GM23338 (cell line): ENCODE measurements around the gene HEXD. TPM values are rescaled to one million over a fixed set of nuclear protein-coding genes. Genes with fewer than 3 reads are reported as not detected.

ENCODE experiments used
- ATAC-seq: fragments of 200-7000 bp; cut with Tn5 transposase; 3 replicates; pipeline ENCODE4 v1.9.1; 2020
- DNase-seq: peaks from one replicate; pipeline ENCODE4 v3.0.0-alpha.2; 2015; ENCODE audit warnings: low spot score
- H2AFZ ChIP-seq: fragments of 200-600 bp; sonication (generic); 2 replicates; pipeline ENCODE4 v1.8.0; 2016; ENCODE audit warnings: antibody characterized with exemption, mild to moderate bottlenecking, moderate library complexity
- H3F3A ChIP-seq: fragments of 200-600 bp; sonication (generic); replicated peaks from 2 replicates; pipeline ENCODE4 v1.8.0; 2017; ENCODE audit warnings: antibody characterized with exemption, mixed run types, low read depth
- H3K27ac ChIP-seq: fragments of 200-600 bp; sonication (generic); 2 replicates; pipeline ENCODE4 v1.6.1; 2016; ENCODE audit warnings: low read depth
- H3K27me3 ChIP-seq: fragments of 200-600 bp; sonication (generic); 2 replicates; pipeline ENCODE4 v1.8.0; 2016; ENCODE audit warnings: mild to moderate bottlenecking, mixed run types, moderate library complexity; ENCODE audit not compliant: insufficient read depth
- H3K36me3 ChIP-seq: fragments of 200-600 bp; sonication (generic); 2 replicates; pipeline ENCODE4 v1.8.0; 2016; ENCODE audit warnings: mild to moderate bottlenecking; ENCODE audit not compliant: insufficient read depth
- H3K4me1 ChIP-seq: fragments of 200-600 bp; sonication (generic); 2 replicates; pipeline ENCODE4 v1.8.0; 2016; ENCODE audit warnings: mild to moderate bottlenecking, moderate library complexity; ENCODE audit not compliant: insufficient read depth
- H3K4me2 ChIP-seq: fragments of 200-600 bp; sonication (generic); 2 replicates; pipeline ENCODE4 v1.7.1; 2017; ENCODE audit warnings: mixed run types
- H3K4me3 ChIP-seq: fragments of 200-600 bp; sonication (generic); 2 replicates; pipeline ENCODE4 v1.6.1; 2016; ENCODE audit warnings: mixed run types
- H3K79me2 ChIP-seq: fragments of 200-600 bp; sonication (generic); replicated peaks from 2 replicates; pipeline ENCODE4 v1.8.0; 2017; ENCODE audit warnings: mild to moderate bottlenecking; ENCODE audit not compliant: insufficient read depth
- H3K9me2 ChIP-seq: fragments of 200-600 bp; sonication (generic); 2 replicates; pipeline ENCODE4 v1.8.0; 2017; ENCODE audit not compliant: insufficient read depth
- H4K20me1 ChIP-seq: fragments of 200-600 bp; sonication (generic); replicated peaks from 2 replicates; pipeline ENCODE4 v1.8.0; 2017; ENCODE audit warnings: mild to moderate bottlenecking; ENCODE audit not compliant: insufficient read depth
- H3K27ac Mint-ChIP-seq: 2 replicates; pipeline ENCODE4 v1.8.0; 2020; ENCODE audit warnings: inconsistent platforms, mild to moderate bottlenecking, moderate library complexity, mixed read lengths
- H3K27me3 Mint-ChIP-seq: 3 replicates; pipeline ENCODE4 v1.8.0; 2022; ENCODE audit warnings: low read depth, mild to moderate bottlenecking, moderate library complexity, mixed read lengths, inconsistent platforms; ENCODE audit not compliant: insufficient read depth, poor library complexity
- H3K36me3 Mint-ChIP-seq: 3 replicates; pipeline ENCODE4 v1.8.0; 2021; ENCODE audit warnings: low read depth, mild to moderate bottlenecking, inconsistent platforms, moderate library complexity, mixed read lengths
- H3K4me1 Mint-ChIP-seq: 3 replicates; pipeline ENCODE4 v1.8.0; 2020; ENCODE audit warnings: mild to moderate bottlenecking, inconsistent platforms, mixed read lengths
- H3K4me3 Mint-ChIP-seq: 3 replicates; pipeline ENCODE4 v1.8.0; 2021; ENCODE audit warnings: moderate library complexity, mild to moderate bottlenecking, inconsistent platforms, mixed read lengths
- H3K9me3 Mint-ChIP-seq: 3 replicates; pipeline ENCODE4 v1.8.0; 2020; ENCODE audit warnings: moderate library complexity, mild to moderate bottlenecking, inconsistent platforms, mixed read lengths
- CREB1 ChIP-seq: fragments of 250-450 bp; sonication (Bioruptor Pico); IDR thresholded peaks from 2 replicates; pipeline ENCODE4 v1.5.0; 2020; ENCODE audit warnings: low read depth, mild to moderate bottlenecking, moderate library complexity
- ETS1 ChIP-seq: IDR thresholded peaks from 2 replicates; pipeline ENCODE4 v1.6.1; 2016; ENCODE audit warnings: antibody characterized with exemption
- EZH2phosphoT487 ChIP-seq: fragments of 200-600 bp; sonication (generic); IDR thresholded peaks from one replicate; pipeline ENCODE4 v1.8.1; 2018; ENCODE audit warnings: antibody characterized with exemption; ENCODE audit not compliant: unreplicated experiment
- JUNB ChIP-seq: IDR thresholded peaks from one replicate; pipeline ENCODE4 v1.6.1; 2016; ENCODE audit warnings: antibody characterized with exemption; ENCODE audit not compliant: unreplicated experiment
- NANOG ChIP-seq: IDR thresholded peaks from 2 replicates; pipeline ENCODE4 v1.6.1; 2016; ENCODE audit warnings: antibody characterized with exemption, borderline replicate concordance
- POLR2AphosphoS5 ChIP-seq: IDR thresholded peaks from 2 replicates; pipeline ENCODE4 v1.6.1; 2016; ENCODE audit warnings: antibody characterized with exemption, low read depth
- STAT1 ChIP-seq: IDR thresholded peaks from one replicate; pipeline ENCODE4 v1.6.1; 2016; ENCODE audit warnings: antibody characterized with exemption; ENCODE audit not compliant: unreplicated experiment
- ZNF114 ChIP-seq: fragments of 250-450 bp; sonication (Bioruptor Pico); IDR thresholded peaks from 2 replicates; pipeline ENCODE4 v1.5.0; 2020; ENCODE audit warnings: mild to moderate bottlenecking, moderate library complexity
- polyA plus RNA-seq: library from polyadenylated mRNA; unstranded; fragments of >200 nt; fragmentation: Nextera tagmentation; extraction: Ambion mirVana; gene quantifications from 2 replicates; pipeline ENCODE4 v1.2.1, GENCODE V29; 2016
- total RNA-seq: library from RNA; depleted of rRNA; stranded (reverse); fragments of >200 nt; shearing (Covaris generic); gene quantifications from 2 replicates; pipeline ENCODE4 v1.2.3, GENCODE V29; 2014
- TF ChIP-seq, protein P1 (sequence below), 2 experiments: fragments of 200-600 bp in 1 of 2; sonication (generic) in 1 of 2; conservative IDR thresholded peaks; 2 replicates each; pipeline versions ENCODE4 v1.5.1 to v1.6.1; 2016 to 2017; ENCODE audit warnings: antibody characterized with exemption in 2 of 2, low read depth in 2 of 2, mild to moderate bottlenecking in 2 of 2, moderate library complexity in 1 of 2
- TF ChIP-seq, protein P2 (sequence below): IDR thresholded peaks from one replicate; pipeline ENCODE4 v1.6.1; 2018; ENCODE audit warnings: antibody characterized with exemption; ENCODE audit not compliant: unreplicated experiment

Gene HEXD
- total and polyA plus RNA-seq, 2 experiments from 2014 or later: 11.9 to 31.1 TPM

DNA sequence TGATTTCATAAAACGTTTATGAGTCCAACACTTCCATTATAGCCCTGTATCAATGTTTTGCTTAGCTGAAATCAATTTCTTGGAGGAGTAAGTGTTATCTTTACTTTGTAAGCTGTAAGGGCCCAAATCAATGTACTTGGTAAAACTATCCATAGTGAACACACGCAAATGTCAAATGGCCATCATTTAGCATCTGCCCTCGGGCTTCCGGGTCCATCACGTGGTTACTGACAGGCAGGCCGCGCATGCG, 39.7 kb downstream of the HEXD start (continued):
- TF ChIP-seq CREB1 (no peak), ZNF114 (no peak), ETS1 (no peak), STAT1 (no peak), EZH2phosphoT487 (no peak)
- TF ChIP-seq, protein P1, sequence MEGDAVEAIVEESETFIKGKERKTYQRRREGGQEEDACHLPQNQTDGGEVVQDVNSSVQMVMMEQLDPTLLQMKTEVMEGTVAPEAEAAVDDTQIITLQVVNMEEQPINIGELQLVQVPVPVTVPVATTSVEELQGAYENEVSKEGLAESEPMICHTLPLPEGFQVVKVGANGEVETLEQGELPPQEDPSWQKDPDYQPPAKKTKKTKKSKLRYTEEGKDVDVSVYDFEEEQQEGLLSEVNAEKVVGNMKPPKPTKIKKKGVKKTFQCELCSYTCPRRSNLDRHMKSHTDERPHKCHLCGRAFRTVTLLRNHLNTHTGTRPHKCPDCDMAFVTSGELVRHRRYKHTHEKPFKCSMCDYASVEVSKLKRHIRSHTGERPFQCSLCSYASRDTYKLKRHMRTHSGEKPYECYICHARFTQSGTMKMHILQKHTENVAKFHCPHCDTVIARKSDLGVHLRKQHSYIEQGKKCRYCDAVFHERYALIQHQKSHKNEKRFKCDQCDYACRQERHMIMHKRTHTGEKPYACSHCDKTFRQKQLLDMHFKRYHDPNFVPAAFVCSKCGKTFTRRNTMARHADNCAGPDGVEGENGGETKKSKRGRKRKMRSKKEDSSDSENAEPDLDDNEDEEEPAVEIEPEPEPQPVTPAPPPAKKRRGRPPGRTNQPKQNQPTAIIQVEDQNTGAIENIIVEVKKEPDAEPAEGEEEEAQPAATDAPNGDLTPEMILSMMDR (conservative IDR thresholded peaks at IDR 0.05; ENCODE audit: low read depth in 2 of 2): no peak

DNA sequence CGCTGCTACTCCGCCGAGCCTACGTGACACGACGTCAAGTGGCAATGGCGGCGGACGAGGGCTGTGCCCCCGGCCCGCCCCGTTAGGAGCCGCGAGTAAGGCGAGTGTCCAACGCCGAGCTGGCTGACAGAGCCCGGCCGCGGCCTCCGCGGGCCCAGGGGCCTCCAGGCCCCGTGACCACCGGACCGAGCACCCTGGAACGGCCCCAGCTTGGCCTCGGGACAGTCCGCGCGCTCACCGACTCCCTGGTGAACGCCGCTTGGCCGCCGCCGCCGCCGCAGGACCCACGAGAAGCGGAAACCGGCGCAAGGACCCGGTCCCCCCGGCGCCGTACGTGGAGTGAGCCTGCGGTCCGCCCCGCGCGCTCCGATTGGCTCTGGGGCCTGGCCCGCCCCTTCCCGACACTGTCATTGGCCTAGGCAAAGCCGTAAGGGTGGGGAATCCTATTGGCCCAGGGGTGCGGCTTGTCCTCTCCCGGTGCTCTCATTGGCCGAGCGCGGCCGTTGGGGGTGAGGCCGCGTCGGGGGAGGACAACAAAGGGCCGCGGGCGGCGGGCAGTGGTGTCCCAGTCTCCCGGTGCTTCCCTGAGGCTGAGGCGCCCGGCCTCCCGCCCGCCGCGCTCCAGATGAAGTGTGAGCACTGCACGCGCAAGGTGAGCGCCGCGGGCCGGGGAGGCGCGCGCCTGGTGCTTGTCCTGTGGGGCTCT, 40.2 kb downstream of the HEXD start, which contains the start of gene NARF:
Gene NARF, plus strand, starts transcription at position 563 of the 706 bp plus-strand sequence. Its CDS starts 63 bp downstream, at position 626.
- peak within 1 kb of the TSS; percentile 89 for H2AFZ ChIP-seq
- H3K27ac ChIP-seq: peak within 1 kb of the TSS; percentile 94
- peaks cover 6% of the 10 kb centered on the region for H3K27me3 Mint-ChIP-seq
- peak within 1 kb of the TSS; percentile 96 for H3K4me3 Mint-ChIP-seq
- peaks cover 18% of the 10 kb centered on the region; the same call in 1 of the 2 replicates for H3F3A ChIP-seq
- H3K4me1 ChIP-seq: peaks cover 6% of the 10 kb centered on the region
- no peaks in the 10 kb centered on the region; the same call in 1 of the 2 replicates for H3K9me2 ChIP-seq
- peak within 1 kb of the TSS; percentile 86; the same call in 1 of the 2 replicates for H3K27ac Mint-ChIP-seq
- H4K20me1 ChIP-seq: peaks cover 6% of the 10 kb centered on the region
- no peaks in the 10 kb centered on the region; the same call in 1 of the 2 replicates for H3K36me3 ChIP-seq
- H3K9me3 Mint-ChIP-seq: peaks cover 19% of the 10 kb centered on the region
- H3K79me2 ChIP-seq: peaks cover 10% of the 10 kb centered on the region
- H3K4me1 Mint-ChIP-seq: peaks cover 11% of the 10 kb centered on the region
- ATAC-seq: peak; percentile 98
- peaks cover 34% of the 10 kb centered on the region for H3K36me3 Mint-ChIP-seq
- peak; percentile 99 for DNase-seq
- peak within 1 kb of the TSS; percentile 93 for H3K4me3 ChIP-seq
- H3K27me3 ChIP-seq: no peaks in the 10 kb centered on the region
- H3K4me2 ChIP-seq: peak within 1 kb of the TSS; percentile 84
- TF ChIP-seq ZNF114: no peak
- no peak for TF ChIP-seq ETS1
- TF ChIP-seq NANOG: no peak
- no peak for TF ChIP-seq EZH2phosphoT487
- peak; percentile 88 for TF ChIP-seq POLR2AphosphoS5
- peak; percentile 77 for TF ChIP-seq CREB1
- TF ChIP-seq, protein P2, sequence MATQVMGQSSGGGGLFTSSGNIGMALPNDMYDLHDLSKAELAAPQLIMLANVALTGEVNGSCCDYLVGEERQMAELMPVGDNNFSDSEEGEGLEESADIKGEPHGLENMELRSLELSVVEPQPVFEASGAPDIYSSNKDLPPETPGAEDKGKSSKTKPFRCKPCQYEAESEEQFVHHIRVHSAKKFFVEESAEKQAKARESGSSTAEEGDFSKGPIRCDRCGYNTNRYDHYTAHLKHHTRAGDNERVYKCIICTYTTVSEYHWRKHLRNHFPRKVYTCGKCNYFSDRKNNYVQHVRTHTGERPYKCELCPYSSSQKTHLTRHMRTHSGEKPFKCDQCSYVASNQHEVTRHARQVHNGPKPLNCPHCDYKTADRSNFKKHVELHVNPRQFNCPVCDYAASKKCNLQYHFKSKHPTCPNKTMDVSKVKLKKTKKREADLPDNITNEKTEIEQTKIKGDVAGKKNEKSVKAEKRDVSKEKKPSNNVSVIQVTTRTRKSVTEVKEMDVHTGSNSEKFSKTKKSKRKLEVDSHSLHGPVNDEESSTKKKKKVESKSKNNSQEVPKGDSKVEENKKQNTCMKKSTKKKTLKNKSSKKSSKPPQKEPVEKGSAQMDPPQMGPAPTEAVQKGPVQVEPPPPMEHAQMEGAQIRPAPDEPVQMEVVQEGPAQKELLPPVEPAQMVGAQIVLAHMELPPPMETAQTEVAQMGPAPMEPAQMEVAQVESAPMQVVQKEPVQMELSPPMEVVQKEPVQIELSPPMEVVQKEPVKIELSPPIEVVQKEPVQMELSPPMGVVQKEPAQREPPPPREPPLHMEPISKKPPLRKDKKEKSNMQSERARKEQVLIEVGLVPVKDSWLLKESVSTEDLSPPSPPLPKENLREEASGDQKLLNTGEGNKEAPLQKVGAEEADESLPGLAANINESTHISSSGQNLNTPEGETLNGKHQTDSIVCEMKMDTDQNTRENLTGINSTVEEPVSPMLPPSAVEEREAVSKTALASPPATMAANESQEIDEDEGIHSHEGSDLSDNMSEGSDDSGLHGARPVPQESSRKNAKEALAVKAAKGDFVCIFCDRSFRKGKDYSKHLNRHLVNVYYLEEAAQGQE: no peak
- TF ChIP-seq, protein P1 (conservative IDR thresholded peaks at IDR 0.05; ENCODE audit: low read depth in 2 of 2): no peak
- no peak for TF ChIP-seq JUNB
